ENCODE measurements around the gene BAX.

- TF ChIP-seq HNRNPH1 (optimal IDR thresholded peaks at IDR 0.05; ENCODE audit: low read depth, low read length) = no peak
- peak; percentile 19 for TF ChIP-seq E2F8 (IDR thresholded peaks at IDR 0.05; ENCODE audit: low read depth, partially characterized antibody)
- TF ChIP-seq ZBED1 (IDR thresholded peaks at IDR 0.05) = no peak
- TF ChIP-seq EZH2 (IDR thresholded peaks at IDR 0.05; ENCODE audit: borderline replicate concordance, low read depth, low read length) = no peak
- no peak for TF ChIP-seq ZNF263 (CRISPR knock-in tag; IDR thresholded peaks at IDR 0.05; ENCODE audit: borderline replicate concordance)
- TF ChIP-seq MAFK (IDR thresholded peaks at IDR 0.05; ENCODE audit: low read length) = no peak
- no peak for TF ChIP-seq EP300 (IDR thresholded peaks at IDR 0.05; ENCODE audit: low read length)
- TF ChIP-seq ZNF668 (CRISPR knock-in tag; IDR thresholded peaks at IDR 0.05) = no peak
- TF ChIP-seq CREB3 (tag; conservative IDR thresholded peaks at IDR 0.05; ENCODE audit: low read depth) = no peak
- peak; percentile 35; the same call in 1 of the 2 replicates for TF ChIP-seq MYNN (IDR thresholded peaks at IDR 0.05)
- no peak for TF ChIP-seq MYNN (CRISPR knock-in tag; IDR thresholded peaks at IDR 0.05)
- no peak for TF ChIP-seq ZNF140 (CRISPR knock-in tag; IDR thresholded peaks at IDR 0.05)
- no peak for TF ChIP-seq IRF1 (CRISPR knock-in tag; IDR thresholded peaks at IDR 0.05; ENCODE audit: borderline replicate concordance)
- no peak for TF ChIP-seq ZNF444 (CRISPR knock-in tag; IDR thresholded peaks at IDR 0.05)
Measured at GRCh38 chr19:48970923-48971395, 16.3 kb downstream of the BAX start.
